HepG2 (cell line): Measurements from ENCODE around the gene UGT1A7. TPM values are rescaled to one million over a fixed set of nuclear protein-coding genes. Genes with fewer than 3 reads are reported as not detected.

Source experiments
- ATAC-seq: fragments of 200-7000 bp; cut with Tn5 transposase; 3 replicates; pipeline ENCODE4 v1.9.1; 2020; ENCODE audit warnings: mild to moderate bottlenecking, moderate library complexity
- BruUV-seq: library from RNA; stranded (reverse); fragments of 400-500 nt; replicated peaks from 2 replicates; lab custom pipeline; 2021; lab: Mats Ljungman, UMichigan
- CTCF ChIA-PET: fragments of 300-600 bp; formaldehyde crosslinking; extraction: SDS; loops from one replicate; lab custom pipeline; 2021; ENCODE audit warnings: low total read pairs, inconsistent platforms, low intra/inter-chr PET ratio; lab: Yijun Ruan, JAX
- POLR2A ChIA-PET: fragments of 350-600 bp; sonication (Branson Sonifier 250); formaldehyde crosslinking; loops from one replicate; lab custom pipeline; 2020; ENCODE audit warnings: antibody characterized with exemption, inconsistent platforms; lab: Yijun Ruan, JAX
- DNase-seq: peaks from one replicate; pipeline ENCODE4 v3.0.0-alpha.2; 2015; ENCODE audit warnings: low spot score
- FAIRE-seq: peaks from 3 replicates; lab custom pipeline; 2011; peaks lifted over from hg19 to GRCh38; lab: Jason Lieb, UNC
- H2AFZ ChIP-seq: one replicate; pipeline ENCODE4 v1.6.1; 2011; ENCODE audit warnings: low read length, inconsistent platforms
- H3K27ac ChIP-seq: fragments of 300-600 bp; 3 replicates; pipeline ENCODE4 v1.8.0; 2011; ENCODE audit warnings: mixed run types, mild to moderate bottlenecking, mixed read lengths, low read length, inconsistent platforms; ENCODE audit not compliant: insufficient read depth; ENCODE audit errors: extremely low read length
- H3K27me3 ChIP-seq, 2 experiments: fragments of 200-600 bp in 1 of 2; 2 replicates in 1 of 2; 3 replicates in 1 of 2; pipeline versions ENCODE4 v1.6.0 to v1.8.0; 2011; ENCODE audit warnings: low read length in 2 of 2, mild to moderate bottlenecking in 2 of 2, moderate library complexity in 2 of 2, inconsistent platforms in 1 of 2; ENCODE audit not compliant: insufficient read depth in 2 of 2, control insufficient read depth in 1 of 2
- H3K36me3 ChIP-seq, 2 experiments: fragments of 200-600 bp in 1 of 2; replicated peaks in 1 of 2; 2 replicates in 1 of 2; 3 replicates in 1 of 2; pipeline versions ENCODE4 v1.5.1 to v1.8.0; 2011; ENCODE audit warnings: low read length in 2 of 2, inconsistent platforms in 1 of 2; ENCODE audit not compliant: insufficient read depth in 2 of 2, control insufficient read depth in 1 of 2
- H3K4me1 ChIP-seq: 2 replicates; pipeline ENCODE4 v1.5.1; 2012; ENCODE audit warnings: low read length, inconsistent platforms; ENCODE audit not compliant: insufficient read depth
- H3K4me2 ChIP-seq: 2 replicates; pipeline ENCODE4 v1.6.0; 2011; ENCODE audit warnings: low read depth, low read length, inconsistent platforms
- H3K4me3 ChIP-seq, 3 experiments: fragments of 200-600 bp in 1 of 3; sonication (generic), shearing (Covaris generic) in 1 of 3; replicated peaks in 1 of 3; 2 replicates each; pipeline ENCODE4 v1.5.1; 2011 to 2016; ENCODE audit warnings: low read length in 3 of 3, inconsistent platforms in 2 of 3, low read depth in 2 of 3, mild to moderate bottlenecking in 2 of 3, control low read depth in 1 of 3, mixed read lengths in 1 of 3; ENCODE audit not compliant: insufficient read depth in 1 of 3
- H3K79me2 ChIP-seq: one replicate; pipeline ENCODE4 v1.6.1; 2011; ENCODE audit warnings: low read length, inconsistent platforms; ENCODE audit not compliant: insufficient read depth
- H3K9ac ChIP-seq: 2 replicates; pipeline ENCODE4 v1.6.0; 2011; ENCODE audit warnings: mild to moderate bottlenecking, low read depth, low read length, inconsistent platforms; ENCODE audit not compliant: insufficient read depth
- H3K9me3 ChIP-seq: 2 replicates; pipeline ENCODE4 v1.5.1; 2012; ENCODE audit warnings: mild to moderate bottlenecking, low read length
- H4K20me1 ChIP-seq: 2 replicates; pipeline ENCODE4 v1.6.0; 2011; ENCODE audit warnings: inconsistent platforms, mild to moderate bottlenecking, low read length, moderate library complexity; ENCODE audit not compliant: insufficient read depth
- ATF5 ChIP-seq: sonication (generic); formaldehyde crosslinking; IDR thresholded peaks from 2 replicates; pipeline ENCODE4 v1.4.0; 2020; ENCODE audit warnings: mild to moderate bottlenecking, low read depth, missing genetic modification reagents
- E2F2 ChIP-seq: sonication (generic); formaldehyde crosslinking; IDR thresholded peaks from 2 replicates; pipeline ENCODE4 v1.4.0; 2020; ENCODE audit warnings: missing genetic modification reagents, borderline replicate concordance
- ELF4 ChIP-seq: sonication (generic); formaldehyde crosslinking; IDR thresholded peaks from 2 replicates; pipeline ENCODE4 v1.5.0; 2020; ENCODE audit warnings: missing genetic modification reagents, mild to moderate bottlenecking, moderate library complexity, borderline replicate concordance
- FOXP1 ChIP-seq, 2 experiments: fragments of 450-650 bp in 1 of 2; IDR thresholded peaks; 2 replicates each; pipeline ENCODE4 v1.6.1; 2017 to 2018; ENCODE audit warnings: antibody characterized with exemption in 1 of 2
- GTF3A ChIP-seq: sonication (generic); formaldehyde crosslinking; conservative IDR thresholded peaks from 2 replicates; pipeline ENCODE4 v1.4.0; 2020; ENCODE audit warnings: mild to moderate bottlenecking, missing genetic modification reagents
- IKZF1 ChIP-seq: fragments of 450-650 bp; IDR thresholded peaks from 2 replicates; pipeline ENCODE4 v1.7.1; 2016
- KAT7 ChIP-seq: IDR thresholded peaks from 2 replicates; pipeline ENCODE4 v1.6.1; 2018; ENCODE audit warnings: borderline replicate concordance, missing compliant biosample characterization
- MAZ ChIP-seq, 2 experiments: sonication (generic) in 1 of 2; formaldehyde crosslinking in 1 of 2; IDR thresholded peaks; 2 replicates each; pipeline versions ENCODE4 v1.5.0 to v1.6.1; 2012 to 2020; ENCODE audit warnings: low read depth in 2 of 2, mild to moderate bottlenecking in 2 of 2, borderline replicate concordance in 1 of 2, improper control_type of control experiment in 1 of 2, low read length in 1 of 2, missing genetic modification reagents in 1 of 2, moderate library complexity in 1 of 2
- NAIF1 ChIP-seq: sonication (generic); formaldehyde crosslinking; IDR thresholded peaks from 2 replicates; pipeline ENCODE4 v1.5.0; 2020; ENCODE audit warnings: mild to moderate bottlenecking, missing genetic modification reagents, borderline replicate concordance
- PAX8 ChIP-seq: sonication (generic); formaldehyde crosslinking; IDR thresholded peaks from 2 replicates; pipeline ENCODE4 v1.8.0; 2022; ENCODE audit warnings: mild to moderate bottlenecking, missing genetic modification reagents, borderline replicate concordance
- PHF21A ChIP-seq: sonication (generic); formaldehyde crosslinking; IDR thresholded peaks from 2 replicates; pipeline ENCODE4 v1.5.0; 2020; ENCODE audit warnings: mild to moderate bottlenecking, missing genetic modification reagents
- SCMH1 ChIP-seq: sonication (generic); formaldehyde crosslinking; IDR thresholded peaks from 2 replicates; pipeline ENCODE4 v1.9.0; 2021; ENCODE audit warnings: missing genetic modification reagents, mild to moderate bottlenecking, borderline replicate concordance
- ZEB1 ChIP-seq: IDR thresholded peaks from 2 replicates; pipeline ENCODE4 v1.6.1; 2012; ENCODE audit warnings: mild to moderate bottlenecking, low read depth, inconsistent platforms; ENCODE audit not compliant: insufficient replicate concordance
- ZNF354B ChIP-seq: sonication (generic); formaldehyde crosslinking; IDR thresholded peaks from 2 replicates; pipeline ENCODE4 v1.8.0; 2022; ENCODE audit warnings: mild to moderate bottlenecking, missing genetic modification reagents
- ZNF430 ChIP-seq: sonication (generic); formaldehyde crosslinking; IDR thresholded peaks from 2 replicates; pipeline ENCODE4 v1.9.0; 2021; ENCODE audit warnings: mild to moderate bottlenecking, missing genetic modification reagents
- ZNF501 ChIP-seq: sonication (generic); formaldehyde crosslinking; IDR thresholded peaks from 2 replicates; pipeline ENCODE4 v1.5.1; 2020; ENCODE audit warnings: mild to moderate bottlenecking, moderate library complexity, missing genetic modification reagents
- ZNF572 ChIP-seq: sonication (generic); formaldehyde crosslinking; IDR thresholded peaks from 2 replicates; pipeline ENCODE4 v1.5.1; 2020; ENCODE audit warnings: mild to moderate bottlenecking, missing genetic modification reagents
- ZUFSP ChIP-seq: sonication (generic); formaldehyde crosslinking; IDR thresholded peaks from 2 replicates; pipeline ENCODE4 v1.9.0; 2021; ENCODE audit warnings: missing genetic modification reagents, mild to moderate bottlenecking, borderline replicate concordance
- whole genome bisulfite sequencing: methylation state at CpG from one replicate; pipeline ENCODE4 v1.1.6; 2017; ENCODE audit warnings: low lambda C conversion rate; 5-methylcytosine and 5-hydroxymethylcytosine counted together
- in situ Hi-C: cut with HindIII; loops from 2 replicates; pipeline ENCODE4 v1.10.0; 2017; ENCODE audit warnings: low pct_unique_long_range_greater_than_20kb; ENCODE audit not compliant: extremely low pct_ligation_motif_present
- intact Hi-C: fragments of 100-400 bp; cut with micrococcal nuclease; formaldehyde crosslinking; loops from one replicate; pipeline ENCODE4 v1.10.0; 2022; ENCODE audit not compliant: unreplicated experiment
- polyA plus RNA-seq, 8 experiments: library from polyadenylated mRNA; depleted of rRNA in 3 of 8; stranded (reverse) in 7 of 8; unstranded in 1 of 8; fragments of >200 nt; fragmentation: Illumina TruSeq in 4 of 8; extraction: Trizol in 4 of 8; gene quantifications; 2 replicates each; pipeline versions ENCODE4 v1.2.1 to v1.2.3, GENCODE V29; 2011 to 2016; ENCODE audit warnings: low read depth in 4 of 8, missing spikeins in 1 of 8, mixed read lengths in 1 of 8; ENCODE audit not compliant: insufficient read depth in 1 of 8
- total RNA-seq, 5 experiments: library from RNA; depleted of rRNA; stranded (reverse); fragments of >200 nt; fragmentation: Illumina TruSeq; extraction: Trizol; gene quantifications; 2 replicates each; pipeline ENCODE4 v1.2.3, GENCODE V29; 2016; ENCODE audit warnings: low read depth in 1 of 5

The UGT1A7 gene
- total and polyA plus RNA-seq, 2 of the 13 experiments (the other 11 are each of a cell fraction or from before 2014, with no cell fraction given) = not detected

GRCh38 chr2:233707940-233708644 is 26.4 kb downstream of the UGT1A7 start (continued):
- TF ChIP-seq MAZ (IDR thresholded peaks at IDR 0.05; ENCODE audit: borderline replicate concordance, low read depth, low read length) (no peak), MAZ (CRISPR knock-in tag; IDR thresholded peaks at IDR 0.05; ENCODE audit: low read depth) (no peak), ZUFSP (no peak), E2F2 (CRISPR knock-in tag) (no peak), PAX8 (CRISPR knock-in tag) (no peak), ZNF430 (CRISPR knock-in tag) (no peak), FOXP1 (IDR thresholded peaks at IDR 0.05) (no peak), FOXP1 (CRISPR knock-in tag; IDR thresholded peaks at IDR 0.05) (no peak), PHF21A (CRISPR knock-in tag) (no peak), IKZF1 (no peak)

GRCh38 chr2:233708942-233709341 is 27.2 kb downstream of the UGT1A7 start:
- Histone ChIP-seq H3K4me3 (no peak overlapping the region), H3K9me3 (no peaks in the 10 kb centered on the region), H3K4me1 (no peaks in the 10 kb centered on the region), H3K79me2 (no peaks in the 10 kb centered on the region), H4K20me1 (no peaks in the 10 kb centered on the region), H3K27ac (no peak overlapping the region), H3K9ac (no peak overlapping the region), H3K36me3 (no peaks in the 10 kb centered on the region), H3K27me3 (no peaks in the 10 kb centered on the region), H3K4me2 (no peak overlapping the region), H2AFZ (no peak overlapping the region)
- FAIRE-seq (no peak), DNase-seq (no peak), ATAC-seq (no peak)
- TF ChIP-seq ZNF572 (no peak), ELF4 (CRISPR knock-in tag) (no peak), ATF5 (no peak), NAIF1 (no peak), KAT7 (CRISPR knock-in tag) (no peak), SCMH1 (CRISPR knock-in tag) (no peak), ZNF354B (CRISPR knock-in tag) (no peak), GTF3A (CRISPR knock-in tag) (no peak), ZNF501 (no peak), ZEB1 (no peak)
- intact Hi-C loops = no loop called here
- no TSS peak for BruUV-seq
- in situ Hi-C loops = no loop called here
- CTCF ChIA-PET = no interaction called here
- WGBS = 68% methylated on average over 5 of the region's 5 CpGs
- POLR2A ChIA-PET = no interaction called here
